ENCODE data around the gene DNAH7. TPM values are rescaled to one million over a fixed set of nuclear protein-coding genes. Genes with fewer than 3 reads are reported as not detected.

Gene DNAH7
- total RNA-seq, 1 experiment from 2014 or later, result 0.09 TPM

DNA sequence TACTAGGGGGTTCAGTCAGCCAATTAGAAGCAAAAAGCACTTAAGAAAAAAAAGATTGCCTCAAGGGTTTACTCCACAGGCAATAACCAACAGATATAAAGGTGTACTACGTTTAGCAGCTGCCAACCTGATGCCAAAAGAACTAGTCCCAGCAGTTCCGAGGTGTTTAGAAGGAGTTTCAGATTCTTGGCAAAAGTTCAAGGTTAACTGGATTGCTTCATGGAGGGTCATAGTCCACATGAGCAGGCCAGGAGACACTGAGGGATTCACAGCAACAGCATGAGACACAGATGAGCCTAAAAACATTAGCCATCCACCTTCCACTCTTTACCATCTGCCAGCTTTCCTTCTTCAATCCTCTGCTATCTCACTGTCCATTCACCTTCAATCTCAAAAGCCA lies 4.9 kb upstream of the DNAH7 start:
- no peak overlapping the region for H3K56ac ChIP-seq (ENCODE audit: insufficient read length, low read depth, low read length)
- no peak overlapping the region for H2BK15ac ChIP-seq (ENCODE audit: low read depth, low read length)
- no peak overlapping the region for H2BK120ac ChIP-seq (ENCODE audit: low read depth, low read length, poor library complexity, severe bottlenecking)
- peaks cover 6% of the 10 kb centered on the region for H3K23me2 ChIP-seq (ENCODE audit: insufficient read length, low read depth, low read length, poor library complexity, severe bottlenecking)
- H3T11ph ChIP-seq (ENCODE audit: low read length), result no peak overlapping the region
- H3K4me1 Mint-ChIP-seq, result peaks cover 0 to 8% of the 10 kb centered on the region in 2 experiments; a peak in 2 of 4 replicates
- no peak overlapping the region for H3K9ac ChIP-seq (ENCODE audit: extremely low read depth, insufficient read length, low read length)
- TF ChIP-seq, protein P1, sequence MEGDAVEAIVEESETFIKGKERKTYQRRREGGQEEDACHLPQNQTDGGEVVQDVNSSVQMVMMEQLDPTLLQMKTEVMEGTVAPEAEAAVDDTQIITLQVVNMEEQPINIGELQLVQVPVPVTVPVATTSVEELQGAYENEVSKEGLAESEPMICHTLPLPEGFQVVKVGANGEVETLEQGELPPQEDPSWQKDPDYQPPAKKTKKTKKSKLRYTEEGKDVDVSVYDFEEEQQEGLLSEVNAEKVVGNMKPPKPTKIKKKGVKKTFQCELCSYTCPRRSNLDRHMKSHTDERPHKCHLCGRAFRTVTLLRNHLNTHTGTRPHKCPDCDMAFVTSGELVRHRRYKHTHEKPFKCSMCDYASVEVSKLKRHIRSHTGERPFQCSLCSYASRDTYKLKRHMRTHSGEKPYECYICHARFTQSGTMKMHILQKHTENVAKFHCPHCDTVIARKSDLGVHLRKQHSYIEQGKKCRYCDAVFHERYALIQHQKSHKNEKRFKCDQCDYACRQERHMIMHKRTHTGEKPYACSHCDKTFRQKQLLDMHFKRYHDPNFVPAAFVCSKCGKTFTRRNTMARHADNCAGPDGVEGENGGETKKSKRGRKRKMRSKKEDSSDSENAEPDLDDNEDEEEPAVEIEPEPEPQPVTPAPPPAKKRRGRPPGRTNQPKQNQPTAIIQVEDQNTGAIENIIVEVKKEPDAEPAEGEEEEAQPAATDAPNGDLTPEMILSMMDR (conservative IDR thresholded peaks at IDR 0.05), result no peak
- no peak overlapping the region for H4K8ac ChIP-seq (replicated peaks; ENCODE audit: insufficient read length, low read depth, low read length)
- no peaks in the 10 kb centered on the region for H3K9me3 ChIP-seq (ENCODE audit: control insufficient read depth, low read depth, low read length)
- no peak overlapping the region for H3K4ac ChIP-seq (ENCODE audit: low read depth, low read length)
- no peak overlapping the region for H3K4me3 Mint-ChIP-seq
- H3K4me2 ChIP-seq (ENCODE audit: insufficient read depth, insufficient read length, low read length), result no peak overlapping the region
- 0 out of 2 replicates have a peak, but pooled peaks cover 3% of the 10 kb centered on the region for H3K4me1 ChIP-seq (ENCODE audit: insufficient read depth, low read length)
- WGBS (ENCODE audit: extremely low coverage, insufficient read length, low lambda C conversion rate), result no CpG with 5 or more reads among the region's 2 CpGs
- peaks cover 3% of the 10 kb centered on the region for H4K20me1 ChIP-seq (ENCODE audit: control insufficient read depth, insufficient read depth, insufficient read length)
- no peak overlapping the region for H2BK20ac ChIP-seq (ENCODE audit: low read depth, low read length, poor library complexity, severe bottlenecking)
- H2AFZ ChIP-seq (ENCODE audit: low read length), result no peak overlapping the region
- no peak overlapping the region for H3K27ac ChIP-seq (ENCODE audit: insufficient read length, low read depth, low read length)
- H3K79me1 ChIP-seq (ENCODE audit: insufficient read depth, low read depth, low read length, poor library complexity, severe bottlenecking), result no peaks in the 10 kb centered on the region
- H3K18ac ChIP-seq (ENCODE audit: insufficient read length, low read depth, low read length), result no peak overlapping the region
- H3K23ac ChIP-seq (ENCODE audit: insufficient read length, low read depth, low read length), result no peak overlapping the region
- no peak overlapping the region for H4K91ac ChIP-seq (ENCODE audit: insufficient read length, low read depth, low read length)
- no peak overlapping the region for H3K27ac Mint-ChIP-seq
- no peaks in the 10 kb centered on the region for H3K36me3 Mint-ChIP-seq (ENCODE audit: insufficient read depth in 1 of 3, low read depth in 3 of 3)
- H3K27me3 ChIP-seq (ENCODE audit: insufficient read depth, low read length), result no peaks in the 10 kb centered on the region
- H2BK12ac ChIP-seq (ENCODE audit: insufficient read length, low read depth, low read length), result no peak overlapping the region
- no peaks in the 10 kb centered on the region for H3K79me2 ChIP-seq (ENCODE audit: insufficient read depth, low read length)
- H3K14ac ChIP-seq (ENCODE audit: insufficient read depth, low read length), result no peak overlapping the region
- no peak overlapping the region for H2AK5ac ChIP-seq (ENCODE audit: insufficient read length, low read length)
- H4K5ac ChIP-seq (ENCODE audit: insufficient read length, low read depth, low read length), result no peak overlapping the region
- H2BK5ac ChIP-seq (ENCODE audit: insufficient read length, low read length), result no peak overlapping the region
- H3K9me3 Mint-ChIP-seq, result no peaks in the 10 kb centered on the region
- H3K27me3 Mint-ChIP-seq (ENCODE audit: low read depth), result peaks cover 2% of the 10 kb centered on the region; the same call in 1 of the 2 replicates
- no peak for DNase-seq

All from H9 (cell line).